Epidermal melanocyte (primary cell): ENCODE data around the gene AREL1.

Source experiments
- DNase-seq: peaks from one replicate; pipeline ENCODE4 v3.0.0; 2011; ENCODE audit warnings: low spot score; ENCODE audit not compliant: insufficient read length

The AREL1 gene

GRCh38 chr14:74698465-74698864 is 14.4 kb downstream of the AREL1 start:
- no peak for DNase-seq

- DNase-seq, result no peak
Observed at GRCh38 chr14:74697976-74698375, 14.9 kb downstream of the AREL1 start.

- no peak for DNase-seq
Observed at GRCh38 chr14:74697543-74697942, 15.3 kb downstream of the AREL1 start.

GRCh38 chr14:74697011-74697410 is 15.9 kb downstream of the AREL1 start:
- no peak for DNase-seq

- DNase-seq, result no peak
Observed at GRCh38 chr14:74695406-74695805, 17.5 kb downstream of the AREL1 start.

- no peak for DNase-seq
Observed at GRCh38 chr14:74693191-74693590, 19.7 kb downstream of the AREL1 start.

- DNase-seq, result no peak
Observed at GRCh38 chr14:74691456-74691855, 21.4 kb downstream of the AREL1 start.

- no peak for DNase-seq
Observed at GRCh38 chr14:74685921-74686678, 26.8 kb downstream of the AREL1 start.

GRCh38 chr14:74685056-74685455 is 27.8 kb downstream of the AREL1 start:
- no peak for DNase-seq

GRCh38 chr14:74684434-74684833 is 28.4 kb downstream of the AREL1 start:
- DNase-seq, result no peak

- no peak for DNase-seq
Observed at GRCh38 chr14:74683406-74683805, 29.5 kb downstream of the AREL1 start.

- no peak for DNase-seq
Observed at GRCh38 chr14:74682169-74682952, 30.5 kb downstream of the AREL1 start.

- DNase-seq, result no peak
Observed at GRCh38 chr14:74675219-74675618, 37.7 kb downstream of the AREL1 start.

GRCh38 chr14:74673768-74674167 is 39.1 kb downstream of the AREL1 start:
- no peak for DNase-seq

- DNase-seq, result no peak
Observed at GRCh38 chr14:74671789-74672188, 41.1 kb downstream of the AREL1 start.

GRCh38 chr14:74670726-74671411 is 42.0 kb downstream of the AREL1 start:
- DNase-seq, result no peak

GRCh38 chr14:74669846-74670245 is 43.0 kb downstream of the AREL1 start:
- no peak for DNase-seq

- DNase-seq, result no peak
Observed at GRCh38 chr14:74669256-74669655, 43.6 kb downstream of the AREL1 start.

GRCh38 chr14:74667758-74668157 is 45.1 kb downstream of the AREL1 start:
- no peak for DNase-seq

- DNase-seq, result no peak
Observed at GRCh38 chr14:74664717-74665116, 48.2 kb downstream of the AREL1 start.

GRCh38 chr14:74663884-74664283 is 49.0 kb downstream of the AREL1 start:
- no peak for DNase-seq
